HL-60 (cell line): Measurements from ENCODE around the gene LRP1B.

ENCODE experiments used
- DNase-seq, 2 experiments: peaks; one replicate each; pipeline ENCODE4 v3.0.0-alpha.2; 2010 to 2020; ENCODE audit warnings: low read depth in 1 of 2, low spot score in 1 of 2
- H3K27ac ChIP-seq: fragments of 250-450 bp; sonication (Bioruptor Pico); replicated peaks from 2 replicates; pipeline ENCODE4 v1.5.1; 2020; ENCODE audit warnings: mild to moderate bottlenecking, moderate library complexity
- H3K27me3 ChIP-seq: fragments of 250-450 bp; sonication (Bioruptor Pico); 2 replicates; pipeline ENCODE4 v1.5.1; 2021; ENCODE audit warnings: mild to moderate bottlenecking, moderate library complexity; ENCODE audit not compliant: insufficient read depth, poor library complexity, severe bottlenecking
- H3K4me3 ChIP-seq: replicated peaks from 2 replicates; pipeline ENCODE4 v1.5.1; 2011; ENCODE audit warnings: mild to moderate bottlenecking, control low read depth, low read length; ENCODE audit not compliant: insufficient read depth
- GABPA ChIP-seq: IDR thresholded peaks from 2 replicates; pipeline ENCODE4 v1.6.1; 2012; ENCODE audit warnings: low read depth
- POLR2AphosphoS5 ChIP-seq: IDR thresholded peaks from 2 replicates; pipeline ENCODE4 v1.6.1; 2012; ENCODE audit warnings: low read depth
- SPI1 ChIP-seq: IDR thresholded peaks from 2 replicates; pipeline ENCODE4 v1.6.1; 2012; ENCODE audit warnings: low read depth, mild to moderate bottlenecking, borderline replicate concordance
- TF ChIP-seq, protein P1 (sequence below): IDR thresholded peaks from 2 replicates; pipeline ENCODE4 v1.6.1; 2012; ENCODE audit warnings: low read depth; ENCODE audit not compliant: insufficient replicate concordance
- TF ChIP-seq, protein P2 (sequence below): IDR thresholded peaks from one replicate; pipeline ENCODE4 v1.5.1; 2011; ENCODE audit warnings: low read length, control low read depth, inconsistent platforms; ENCODE audit not compliant: insufficient read depth

The LRP1B gene

GRCh38 chr2:140262908-140263307 lies 1867.9 kb downstream of the LRP1B start:
- TF ChIP-seq, protein P1, sequence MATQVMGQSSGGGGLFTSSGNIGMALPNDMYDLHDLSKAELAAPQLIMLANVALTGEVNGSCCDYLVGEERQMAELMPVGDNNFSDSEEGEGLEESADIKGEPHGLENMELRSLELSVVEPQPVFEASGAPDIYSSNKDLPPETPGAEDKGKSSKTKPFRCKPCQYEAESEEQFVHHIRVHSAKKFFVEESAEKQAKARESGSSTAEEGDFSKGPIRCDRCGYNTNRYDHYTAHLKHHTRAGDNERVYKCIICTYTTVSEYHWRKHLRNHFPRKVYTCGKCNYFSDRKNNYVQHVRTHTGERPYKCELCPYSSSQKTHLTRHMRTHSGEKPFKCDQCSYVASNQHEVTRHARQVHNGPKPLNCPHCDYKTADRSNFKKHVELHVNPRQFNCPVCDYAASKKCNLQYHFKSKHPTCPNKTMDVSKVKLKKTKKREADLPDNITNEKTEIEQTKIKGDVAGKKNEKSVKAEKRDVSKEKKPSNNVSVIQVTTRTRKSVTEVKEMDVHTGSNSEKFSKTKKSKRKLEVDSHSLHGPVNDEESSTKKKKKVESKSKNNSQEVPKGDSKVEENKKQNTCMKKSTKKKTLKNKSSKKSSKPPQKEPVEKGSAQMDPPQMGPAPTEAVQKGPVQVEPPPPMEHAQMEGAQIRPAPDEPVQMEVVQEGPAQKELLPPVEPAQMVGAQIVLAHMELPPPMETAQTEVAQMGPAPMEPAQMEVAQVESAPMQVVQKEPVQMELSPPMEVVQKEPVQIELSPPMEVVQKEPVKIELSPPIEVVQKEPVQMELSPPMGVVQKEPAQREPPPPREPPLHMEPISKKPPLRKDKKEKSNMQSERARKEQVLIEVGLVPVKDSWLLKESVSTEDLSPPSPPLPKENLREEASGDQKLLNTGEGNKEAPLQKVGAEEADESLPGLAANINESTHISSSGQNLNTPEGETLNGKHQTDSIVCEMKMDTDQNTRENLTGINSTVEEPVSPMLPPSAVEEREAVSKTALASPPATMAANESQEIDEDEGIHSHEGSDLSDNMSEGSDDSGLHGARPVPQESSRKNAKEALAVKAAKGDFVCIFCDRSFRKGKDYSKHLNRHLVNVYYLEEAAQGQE, result no peak
- TF ChIP-seq, protein P2, sequence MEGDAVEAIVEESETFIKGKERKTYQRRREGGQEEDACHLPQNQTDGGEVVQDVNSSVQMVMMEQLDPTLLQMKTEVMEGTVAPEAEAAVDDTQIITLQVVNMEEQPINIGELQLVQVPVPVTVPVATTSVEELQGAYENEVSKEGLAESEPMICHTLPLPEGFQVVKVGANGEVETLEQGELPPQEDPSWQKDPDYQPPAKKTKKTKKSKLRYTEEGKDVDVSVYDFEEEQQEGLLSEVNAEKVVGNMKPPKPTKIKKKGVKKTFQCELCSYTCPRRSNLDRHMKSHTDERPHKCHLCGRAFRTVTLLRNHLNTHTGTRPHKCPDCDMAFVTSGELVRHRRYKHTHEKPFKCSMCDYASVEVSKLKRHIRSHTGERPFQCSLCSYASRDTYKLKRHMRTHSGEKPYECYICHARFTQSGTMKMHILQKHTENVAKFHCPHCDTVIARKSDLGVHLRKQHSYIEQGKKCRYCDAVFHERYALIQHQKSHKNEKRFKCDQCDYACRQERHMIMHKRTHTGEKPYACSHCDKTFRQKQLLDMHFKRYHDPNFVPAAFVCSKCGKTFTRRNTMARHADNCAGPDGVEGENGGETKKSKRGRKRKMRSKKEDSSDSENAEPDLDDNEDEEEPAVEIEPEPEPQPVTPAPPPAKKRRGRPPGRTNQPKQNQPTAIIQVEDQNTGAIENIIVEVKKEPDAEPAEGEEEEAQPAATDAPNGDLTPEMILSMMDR, result no peak
- TF ChIP-seq POLR2AphosphoS5, result no peak
- TF ChIP-seq GABPA, result no peak
- no peak for TF ChIP-seq SPI1

GRCh38 chr2:140257692-140258300 lies 1873.0 kb downstream of the LRP1B start:
- H3K27ac ChIP-seq, result no peak overlapping the region
- no peaks in the 10 kb centered on the region for H3K27me3 ChIP-seq
- H3K4me3 ChIP-seq, result no peak overlapping the region
- DNase-seq, result peak in 1 of 2 experiments; percentile 1
- TF ChIP-seq, protein P2, result no peak
- TF ChIP-seq SPI1 (no peak), GABPA (no peak), POLR2AphosphoS5 (no peak)
- TF ChIP-seq, protein P1, result no peak

More at GRCh38 chr2:140262908-140263307, 1867.9 kb downstream of the LRP1B start:
- no peak for DNase-seq
- Histone ChIP-seq H3K27me3 (no peaks in the 10 kb centered on the region), H3K27ac (no peak overlapping the region), H3K4me3 (no peak overlapping the region)

DNA sequence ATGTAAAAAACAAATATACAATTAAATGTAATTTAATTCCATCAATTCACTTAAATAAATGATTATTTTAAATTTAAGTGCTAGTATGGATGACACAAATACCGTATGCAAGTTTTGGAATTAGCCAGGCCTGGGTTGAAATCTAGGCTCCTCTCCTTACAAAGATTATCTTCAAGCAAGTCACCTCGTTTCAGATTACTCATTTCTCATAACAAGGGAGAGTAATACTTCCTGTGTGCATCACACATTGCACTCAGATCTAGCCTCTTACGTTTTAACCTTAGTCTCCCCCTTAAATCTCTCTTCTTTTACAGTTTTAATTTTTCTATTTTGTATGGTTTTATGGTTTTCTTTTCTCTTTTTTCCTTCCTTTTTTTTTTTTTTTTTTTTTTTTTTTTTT lies 1874.7 kb downstream of the LRP1B start:
- Histone ChIP-seq H3K27me3 (no peaks in the 10 kb centered on the region), H3K4me3 (no peak overlapping the region), H3K27ac (no peak overlapping the region)
- no peak for DNase-seq
- no peak for TF ChIP-seq SPI1
- TF ChIP-seq, protein P2, result no peak
- TF ChIP-seq POLR2AphosphoS5, result no peak
- TF ChIP-seq, protein P1, result no peak
- no peak for TF ChIP-seq GABPA
